ENCODE measurements around the gene ART3. TPM values are rescaled to one million over a fixed set of nuclear protein-coding genes. Genes with fewer than 3 reads are reported as not detected.

Gene ART3
- total RNA-seq, 2 donors from 2014 or later = 75.6 to 139 TPM

GRCh38 chr4:76090241-76090691 lies 15.8 kb downstream of the ART3 start:
- no peak for DNase-seq (ENCODE audit: low spot score)
- H3K27ac ChIP-seq = no peak overlapping the region

DNA sequence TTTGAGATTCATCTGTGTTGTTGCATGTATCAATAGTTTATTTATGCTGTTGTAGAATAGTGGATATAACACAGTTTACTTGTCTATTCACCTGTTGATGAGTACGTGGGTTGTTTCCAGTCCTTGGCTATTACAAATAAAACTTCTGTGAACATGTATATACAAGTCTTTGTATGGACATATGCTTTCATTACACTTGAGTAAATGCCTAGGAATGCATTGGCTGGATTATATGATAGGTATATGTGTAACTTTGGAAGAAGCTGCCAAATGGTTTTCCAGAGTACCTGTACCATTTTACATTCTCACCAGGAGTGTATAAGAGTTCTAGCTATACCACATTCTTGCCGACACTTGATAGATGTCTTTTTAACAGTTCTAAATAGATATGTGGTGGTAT lies 16.5 kb downstream of the ART3 start:
- Histone ChIP-seq H3K4me3 (no peak overlapping the region), H3K36me3 (no peaks in the 10 kb centered on the region), H3K4me1 (peaks cover 0 to 11% of the 10 kb centered on the region in 2 donors), H3K9me3 (no peaks in the 10 kb centered on the region), H3K27me3 (no peaks in the 10 kb centered on the region), H3K27ac (no peak overlapping the region)
- DNase-seq (ENCODE audit: low spot score) = no peak
- no peak for TF ChIP-seq CTCF (IDR thresholded peaks at IDR 0.05)

More at GRCh38 chr4:76090241-76090691, 15.8 kb downstream of the ART3 start:
- no peaks in the 10 kb centered on the region for H3K27me3 ChIP-seq
- no peak for TF ChIP-seq CTCF (IDR thresholded peaks at IDR 0.05)
- H3K36me3 ChIP-seq = no peaks in the 10 kb centered on the region
- H3K4me3 ChIP-seq = no peak overlapping the region
- H3K4me1 ChIP-seq = peaks cover 0 to 15% of the 10 kb centered on the region in 2 donors
- H3K9me3 ChIP-seq = no peaks in the 10 kb centered on the region

GRCh38 chr4:76095568-76095967 lies 21.1 kb downstream of the ART3 start:
- Histone ChIP-seq H3K4me3 (no peak overlapping the region), H3K4me1 (no peaks in the 10 kb centered on the region), H3K36me3 (no peaks in the 10 kb centered on the region), H3K27me3 (no peaks in the 10 kb centered on the region), H3K27ac (no peak overlapping the region), H3K9me3 (no peaks in the 10 kb centered on the region)
- TF ChIP-seq CTCF (IDR thresholded peaks at IDR 0.05) = no peak
- DNase-seq (ENCODE audit: low spot score) = no peak

GRCh38 chr4:76096076-76096475 lies 21.6 kb downstream of the ART3 start:
- no peaks in the 10 kb centered on the region for H3K36me3 ChIP-seq
- TF ChIP-seq CTCF (IDR thresholded peaks at IDR 0.05) = no peak
- no peak overlapping the region for H3K27ac ChIP-seq
- DNase-seq (ENCODE audit: low spot score) = no peak
- H3K4me3 ChIP-seq = no peak overlapping the region
- H3K4me1 ChIP-seq = no peaks in the 10 kb centered on the region
- H3K9me3 ChIP-seq = no peaks in the 10 kb centered on the region
- no peaks in the 10 kb centered on the region for H3K27me3 ChIP-seq

- DNase-seq (ENCODE audit: low spot score) = no peak
- no peaks in the 10 kb centered on the region for H3K36me3 ChIP-seq
- peaks cover 0 to 4% of the 10 kb centered on the region in 2 donors for H3K4me1 ChIP-seq
- H3K4me3 ChIP-seq = no peak overlapping the region
- H3K27ac ChIP-seq = no peak overlapping the region
- TF ChIP-seq CTCF (IDR thresholded peaks at IDR 0.05) = no peak
- H3K9me3 ChIP-seq = no peaks in the 10 kb centered on the region
- no peaks in the 10 kb centered on the region for H3K27me3 ChIP-seq
Observed at GRCh38 chr4:76105652-76106051, 31.1 kb downstream of the ART3 start.

- no peaks in the 10 kb centered on the region for H3K9me3 ChIP-seq
- no peak for DNase-seq (ENCODE audit: low spot score)
- H3K4me1 ChIP-seq = peaks cover 0 to 4% of the 10 kb centered on the region in 2 donors
- no peak for TF ChIP-seq CTCF (IDR thresholded peaks at IDR 0.05)
- no peak overlapping the region for H3K4me3 ChIP-seq
- H3K27ac ChIP-seq = no peak overlapping the region
- peaks cover under 1% of the 10 kb centered on the region for H3K36me3 ChIP-seq
- H3K27me3 ChIP-seq = no peaks in the 10 kb centered on the region
Observed at GRCh38 chr4:76106442-76106841, 31.9 kb downstream of the ART3 start.

Measured in right atrium auricular region (tissue), 2 donors.